ENCODE measurements around the gene UNK.

- peak; percentile 48 for TF ChIP-seq CTCF (conservative IDR thresholded peaks at IDR 0.05; ENCODE audit: low read length)
- TF ChIP-seq EZH2phosphoT487 (IDR thresholded peaks at IDR 0.05; ENCODE audit: borderline replicate concordance, low read depth, low read length) = no peak
These were observed 19.7 kb upstream of the UNK start, which contains the start of gene GALK1 for GRCh38 chr17:75764711-75765421.

Measured in OCI-LY7 (cell line).